ENCODE data around the gene KCNK15.

- TF ChIP-seq RXRA (IDR thresholded peaks at IDR 0.05) (no peak), RAD21 (IDR thresholded peaks at IDR 0.05) (no peak)
- TF ChIP-seq, protein P1, sequence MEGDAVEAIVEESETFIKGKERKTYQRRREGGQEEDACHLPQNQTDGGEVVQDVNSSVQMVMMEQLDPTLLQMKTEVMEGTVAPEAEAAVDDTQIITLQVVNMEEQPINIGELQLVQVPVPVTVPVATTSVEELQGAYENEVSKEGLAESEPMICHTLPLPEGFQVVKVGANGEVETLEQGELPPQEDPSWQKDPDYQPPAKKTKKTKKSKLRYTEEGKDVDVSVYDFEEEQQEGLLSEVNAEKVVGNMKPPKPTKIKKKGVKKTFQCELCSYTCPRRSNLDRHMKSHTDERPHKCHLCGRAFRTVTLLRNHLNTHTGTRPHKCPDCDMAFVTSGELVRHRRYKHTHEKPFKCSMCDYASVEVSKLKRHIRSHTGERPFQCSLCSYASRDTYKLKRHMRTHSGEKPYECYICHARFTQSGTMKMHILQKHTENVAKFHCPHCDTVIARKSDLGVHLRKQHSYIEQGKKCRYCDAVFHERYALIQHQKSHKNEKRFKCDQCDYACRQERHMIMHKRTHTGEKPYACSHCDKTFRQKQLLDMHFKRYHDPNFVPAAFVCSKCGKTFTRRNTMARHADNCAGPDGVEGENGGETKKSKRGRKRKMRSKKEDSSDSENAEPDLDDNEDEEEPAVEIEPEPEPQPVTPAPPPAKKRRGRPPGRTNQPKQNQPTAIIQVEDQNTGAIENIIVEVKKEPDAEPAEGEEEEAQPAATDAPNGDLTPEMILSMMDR (IDR thresholded peaks at IDR 0.05; ENCODE audit: low read depth, low read length, missing input control): no peak
Measured at GRCh38 chr20:44788706-44789456, 43.2 kb downstream of the KCNK15 start.
